GM23248 (cell line): ENCODE results near the gene FRMD5. TPM values are rescaled to one million over a fixed set of nuclear protein-coding genes. Genes with fewer than 3 reads are reported as not detected.
A peak's percentile ranks its signal among the peaks of the same experiment; 100 is the strongest.

Experiments used
- DNase-seq: peaks from one replicate; pipeline ENCODE4 v3.0.0-alpha.2; 2015
- H2AFZ ChIP-seq: fragments of 200-600 bp; sonication (generic); 2 replicates; pipeline ENCODE4 v1.6.1; 2016; ENCODE audit warnings: antibody characterized with exemption
- H3F3A ChIP-seq: fragments of 200-600 bp; sonication (generic); 2 replicates; pipeline ENCODE4 v1.6.1; 2016; ENCODE audit warnings: mild to moderate bottlenecking, antibody characterized with exemption, mixed run types; ENCODE audit not compliant: insufficient read depth
- H3K27ac ChIP-seq: fragments of 200-600 bp; sonication (generic); 2 replicates; pipeline ENCODE4 v1.5.1; 2016; ENCODE audit warnings: mild to moderate bottlenecking
- H3K27me3 ChIP-seq: fragments of 200-600 bp; sonication (generic); replicated peaks from 2 replicates; pipeline ENCODE4 v1.6.1; 2016; ENCODE audit warnings: mild to moderate bottlenecking; ENCODE audit not compliant: insufficient read depth
- H3K36me3 ChIP-seq: fragments of 200-600 bp; sonication (generic); 2 replicates; pipeline ENCODE4 v1.6.1; 2016; ENCODE audit warnings: low read depth, mild to moderate bottlenecking
- H3K4me1 ChIP-seq: fragments of 200-600 bp; sonication (generic); 2 replicates; pipeline ENCODE4 v1.6.1; 2016; ENCODE audit warnings: mild to moderate bottlenecking; ENCODE audit not compliant: insufficient read depth
- H3K4me2 ChIP-seq: fragments of 200-600 bp; sonication (generic); one replicate; pipeline ENCODE4 v1.6.1; 2016; ENCODE audit warnings: mild to moderate bottlenecking; ENCODE audit not compliant: unreplicated experiment
- H3K4me3 ChIP-seq: fragments of 200-600 bp; sonication (generic); 2 replicates; pipeline ENCODE4 v1.5.1; 2016; ENCODE audit warnings: mild to moderate bottlenecking
- H3K79me2 ChIP-seq: fragments of 200-600 bp; sonication (generic); 2 replicates; pipeline ENCODE4 v1.6.1; 2016; ENCODE audit warnings: mild to moderate bottlenecking; ENCODE audit not compliant: insufficient read depth
- H3K9ac ChIP-seq: fragments of 200-600 bp; sonication (generic); 2 replicates; pipeline ENCODE4 v1.6.1; 2016; ENCODE audit warnings: mild to moderate bottlenecking
- H3K9me2 ChIP-seq: fragments of 200-600 bp; sonication (generic); 2 replicates; pipeline ENCODE4 v1.6.1; 2016; ENCODE audit warnings: mixed run types, mild to moderate bottlenecking, moderate library complexity; ENCODE audit not compliant: insufficient read depth
- H3K9me3 ChIP-seq: fragments of 200-600 bp; sonication (generic); one replicate; pipeline ENCODE4 v1.6.1; 2017; ENCODE audit warnings: low read depth
- H4K20me1 ChIP-seq: fragments of 200-600 bp; sonication (generic); 2 replicates; pipeline ENCODE4 v1.6.0; 2016; ENCODE audit not compliant: insufficient read depth
- EZH2 ChIP-seq: fragments of 200-600 bp; sonication (generic); IDR thresholded peaks from 2 replicates; pipeline ENCODE4 v1.6.1; 2018; ENCODE audit warnings: antibody characterized with exemption, mild to moderate bottlenecking; ENCODE audit not compliant: insufficient read depth, poor library complexity, severe bottlenecking
- EZH2phosphoT487 ChIP-seq: fragments of 200-600 bp; sonication (generic); IDR thresholded peaks from 2 replicates; pipeline ENCODE4 v1.6.1; 2018; ENCODE audit warnings: antibody characterized with exemption, moderate library complexity, mild to moderate bottlenecking, low read depth; ENCODE audit not compliant: insufficient read depth
- WGBS, 2 experiments: methylation state at CpG; one replicate each; pipeline ENCODE4 v1.1.6; 2015 to 2017; ENCODE audit warnings: low lambda C conversion rate in 2 of 2, low coverage in 1 of 2; ENCODE audit errors: missing lambda C conversion rate in 2 of 2; 5-methylcytosine and 5-hydroxymethylcytosine counted together
- in situ Hi-C: fragments of 300-500 bp; cut with MboI; formaldehyde crosslinking; loops from 2 replicates; pipeline ENCODE4 v1.15.0; 2020
- polyA plus RNA-seq: library from polyadenylated mRNA; unstranded; fragments of >200 nt; fragmentation: Nextera tagmentation; extraction: Ambion mirVana; gene quantifications from 2 replicates; pipeline ENCODE4 v1.2.1, GENCODE V29; 2016
- total RNA-seq: library from RNA; depleted of rRNA; stranded (reverse); fragments of >200 nt; shearing (Covaris generic); gene quantifications from 2 replicates; pipeline ENCODE4 v1.2.3, GENCODE V29; 2014

Gene FRMD5
- total and polyA plus RNA-seq, 2 experiments from 2014 or later, result 0.65 to 2.9 TPM

DNA sequence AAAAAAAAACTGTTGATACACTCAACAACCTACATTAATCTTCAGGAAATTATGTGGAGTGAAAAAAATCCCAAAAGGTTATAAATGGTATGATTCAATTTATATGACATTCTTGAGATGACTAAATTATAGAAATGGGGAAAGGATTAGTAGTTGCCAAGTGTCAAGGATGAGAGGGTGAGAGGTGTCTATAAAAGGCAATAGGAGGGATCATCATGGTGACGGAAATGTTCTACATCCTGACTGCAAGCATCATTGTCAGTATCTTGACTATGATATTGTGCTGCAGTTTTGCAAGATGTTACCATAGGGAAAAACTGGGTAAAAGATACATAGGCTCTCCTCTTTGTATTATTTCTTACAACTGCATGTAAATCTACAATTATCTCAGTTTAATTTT is 125.6 kb downstream of the FRMD5 start:
- Histone ChIP-seq H2AFZ (no peak overlapping the region), H3K36me3 (no peaks in the 10 kb centered on the region), H3F3A (no peaks in the 10 kb centered on the region), H3K9ac (no peak overlapping the region), H3K79me2 (no peaks in the 10 kb centered on the region), H4K20me1 (no peaks in the 10 kb centered on the region), H3K4me2 (no peak overlapping the region), H3K4me3 (no peak overlapping the region), H3K9me3 (no peaks in the 10 kb centered on the region), H3K27me3 (no peaks in the 10 kb centered on the region), H3K4me1 (peaks cover 6% of the 10 kb centered on the region; the same call in 1 of the 2 replicates), H3K9me2 (no peaks in the 10 kb centered on the region), H3K27ac (no peak overlapping the region)
- TF ChIP-seq EZH2phosphoT487 (no peak), EZH2 (no peak)
- in situ Hi-C loops, result loop anchor here (10.0 kb wide), 1 partner anchor 165 kb away; no protein-coding TSS in a partner anchor
- DNase-seq, result no peak
- WGBS, 2 experiments, result 100% methylated on average over 1 of the region's 1 CpG

DNA sequence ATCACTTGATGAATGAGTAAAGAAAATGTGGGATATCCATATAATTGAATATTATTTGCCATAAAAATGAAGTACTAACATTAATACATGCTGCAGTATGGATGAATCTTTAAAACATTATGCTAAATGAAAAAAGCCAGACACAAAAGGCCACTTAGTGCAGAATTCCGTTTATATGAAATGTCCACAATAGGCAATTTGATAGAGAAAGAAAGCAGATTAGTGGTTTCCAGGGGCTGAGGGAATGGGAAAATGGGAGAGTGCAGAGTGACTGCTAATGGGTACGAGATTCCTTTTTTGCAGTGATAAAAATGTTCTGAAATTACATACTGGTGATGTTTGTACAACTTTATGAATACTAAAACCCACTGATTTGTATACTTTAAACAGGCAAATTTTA is 126.7 kb downstream of the FRMD5 start:
- TF ChIP-seq EZH2phosphoT487 (no peak), EZH2 (no peak)
- H3K4me2 ChIP-seq, result no peak overlapping the region
- H4K20me1 ChIP-seq, result no peaks in the 10 kb centered on the region
- H3K9me3 ChIP-seq, result no peaks in the 10 kb centered on the region
- no peaks in the 10 kb centered on the region for H3K79me2 ChIP-seq
- H3K9me2 ChIP-seq, result no peaks in the 10 kb centered on the region
- no peak overlapping the region for H2AFZ ChIP-seq
- no peak overlapping the region for H3K27ac ChIP-seq
- in situ Hi-C loops, result loop anchor here (10.0 kb wide), 1 partner anchor 164 kb away; no protein-coding TSS in a partner anchor
- no peaks in the 10 kb centered on the region for H3K36me3 ChIP-seq
- peaks cover 6% of the 10 kb centered on the region; the same call in 1 of the 2 replicates for H3K4me1 ChIP-seq
- WGBS, 2 experiments, result 95 to 97% methylated on average over 2 of the region's 2 CpGs
- H3F3A ChIP-seq, result no peaks in the 10 kb centered on the region
- H3K4me3 ChIP-seq, result no peak overlapping the region
- no peaks in the 10 kb centered on the region for H3K27me3 ChIP-seq
- DNase-seq, result no peak
- no peak overlapping the region for H3K9ac ChIP-seq

GRCh38 chr15:44066211-44066827 is 128.8 kb downstream of the FRMD5 start:
- peak; percentile 82 for DNase-seq
- no peak overlapping the region for H3K4me2 ChIP-seq
- H4K20me1 ChIP-seq, result no peaks in the 10 kb centered on the region
- H3K27me3 ChIP-seq, result no peaks in the 10 kb centered on the region
- H3K36me3 ChIP-seq, result no peaks in the 10 kb centered on the region
- H3K4me1 ChIP-seq, result peaks cover 6% of the 10 kb centered on the region; the same call in 1 of the 2 replicates
- H3K9ac ChIP-seq, result peak overlapping the region; percentile 16; the same call in 1 of the 2 replicates
- no peaks in the 10 kb centered on the region for H3K9me2 ChIP-seq
- H3K27ac ChIP-seq, result no peak overlapping the region
- in situ Hi-C loops, result loop anchor here (10.0 kb wide), 1 partner anchor 162 kb away; no protein-coding TSS in a partner anchor
- no peaks in the 10 kb centered on the region for H3K79me2 ChIP-seq
- WGBS, 2 experiments, result 21 to 26% methylated on average over 8 of the region's 8 CpGs
- no peaks in the 10 kb centered on the region for H3F3A ChIP-seq
- no peak overlapping the region for H3K4me3 ChIP-seq
- TF ChIP-seq EZH2phosphoT487, result no peak
- no peak for TF ChIP-seq EZH2
- peak overlapping the region; percentile 46 for H2AFZ ChIP-seq
- no peaks in the 10 kb centered on the region for H3K9me3 ChIP-seq

DNA sequence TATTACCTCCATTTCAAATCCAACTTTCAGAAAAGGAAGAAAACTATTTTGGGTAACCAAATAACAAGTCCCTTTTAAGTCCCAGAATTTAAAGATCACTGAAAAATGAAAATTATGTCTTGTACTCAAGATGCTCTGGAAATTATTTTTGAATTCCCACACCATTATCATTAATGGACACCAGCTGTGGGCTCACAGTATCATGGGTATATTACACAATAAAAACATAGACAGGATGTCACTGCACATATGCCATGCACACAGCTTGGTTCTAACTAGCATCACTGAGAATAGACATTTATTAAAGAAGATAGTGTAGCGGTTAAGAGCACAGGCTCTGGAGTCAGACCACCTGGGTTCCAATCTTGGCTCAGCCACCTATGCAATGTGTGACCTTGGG is 130.4 kb downstream of the FRMD5 start:
- TF ChIP-seq EZH2phosphoT487 (no peak), EZH2 (no peak)
- in situ Hi-C loops, result loop anchor here (10.0 kb wide), 1 partner anchor 160 kb away; no protein-coding TSS in a partner anchor
- Histone ChIP-seq H3K9me2 (no peaks in the 10 kb centered on the region), H3F3A (no peaks in the 10 kb centered on the region), H3K27ac (no peak overlapping the region), H3K4me2 (no peak overlapping the region), H4K20me1 (no peaks in the 10 kb centered on the region), H3K4me1 (peaks cover 6% of the 10 kb centered on the region; the same call in 1 of the 2 replicates), H3K79me2 (no peaks in the 10 kb centered on the region), H3K36me3 (no peaks in the 10 kb centered on the region), H3K9me3 (no peaks in the 10 kb centered on the region), H3K9ac (no peak overlapping the region), H3K27me3 (no peaks in the 10 kb centered on the region), H2AFZ (no peak overlapping the region), H3K4me3 (no peak overlapping the region)
- DNase-seq, result peak; percentile 9
- WGBS, 2 experiments, result 67 to 74% methylated on average over 1 of the region's 1 CpG
